T-cell (primary cell): ENCODE results near the gene BCKDK. TPM values are rescaled to one million over a fixed set of nuclear protein-coding genes. Genes with fewer than 3 reads are reported as not detected.

Source experiments
- ATAC-seq, 4 experiments: fragments of 200-7000 bp in 3 of 4; fragments of 150-1000 bp in 1 of 4; cut with Tn5 transposase; replicated peaks in 1 of 4; 1 replicate in 3 of 4; 2 replicates in 1 of 4; pipeline ENCODE4 v1.10.0; 2021; ENCODE audit warnings: moderate library complexity in 3 of 4, mild to moderate bottlenecking in 2 of 4, moderate number of reproducible peaks in 1 of 4
- CTCF ChIA-PET, 2 donors: fragments of 300-600 bp; sonication (Branson Sonifier 250); formaldehyde crosslinking; loops; one replicate each; lab custom pipeline; 2022; ENCODE audit warnings: antibody characterized with exemption in 2 of 2; lab: Charles Lee
- POLR2A ChIA-PET, 2 donors: fragments of 300-600 bp; sonication (Branson Sonifier 250); formaldehyde crosslinking; loops; one replicate each; lab custom pipeline; 2022; ENCODE audit warnings: antibody characterized with exemption in 2 of 2; lab: Charles Lee
- DNase-seq, 35 experiments: peaks; one replicate each; pipeline versions ENCODE4 v3.0.0 to v3.0.0-alpha.2; 2013 to 2023
- H3K27ac ChIP-seq: one replicate; pipeline ENCODE4 v1.5.1; 2013; ENCODE audit warnings: low read length
- H3K27me3 ChIP-seq, 2 experiments: replicated peaks in 1 of 2; 1 replicate in 1 of 2; 2 replicates in 1 of 2; pipeline versions ENCODE4 v1.6.1 to v1.7.0; 2013; ENCODE audit warnings: low read length in 1 of 2, mixed read lengths in 1 of 2; ENCODE audit not compliant: control insufficient read depth in 2 of 2, insufficient read depth in 2 of 2; ENCODE audit errors: extremely low read depth in 1 of 2
- H3K36me3 ChIP-seq, 2 donors: 1 replicate in 1 of 2; 2 replicates in 1 of 2; pipeline versions ENCODE4 v1.6.1 to v1.7.0; 2013; ENCODE audit warnings: low read length in 1 of 2; ENCODE audit not compliant: control insufficient read depth in 2 of 2, insufficient read depth in 1 of 2; ENCODE audit errors: extremely low read depth in 1 of 2
- H3K4me1 ChIP-seq, 2 experiments: 1 replicate in 1 of 2; 2 replicates in 1 of 2; pipeline versions ENCODE4 v1.6.1 to v1.7.0; 2013; ENCODE audit warnings: low read length in 2 of 2, mixed read lengths in 1 of 2; ENCODE audit not compliant: insufficient read depth in 2 of 2, control insufficient read depth in 1 of 2; ENCODE audit errors: extremely low read depth in 1 of 2
- H3K4me3 ChIP-seq, 2 donors: 1 replicate in 1 of 2; 2 replicates in 1 of 2; pipeline versions ENCODE4 v1.5.1 to v1.7.0; 2013; ENCODE audit warnings: mild to moderate bottlenecking in 2 of 2, low read length in 1 of 2, moderate library complexity in 1 of 2; ENCODE audit not compliant: control insufficient read depth in 1 of 2; ENCODE audit errors: extremely low read depth in 1 of 2
- H3K9me3 ChIP-seq: 2 replicates; pipeline ENCODE4 v1.7.0; 2013
- H3K27ac Mint-ChIP-seq, 2 donors: one replicate each; pipeline ENCODE4 v1.8.0; 2020 to 2021; ENCODE audit warnings: mild to moderate bottlenecking in 2 of 2, mixed read lengths in 2 of 2
- H3K27me3 Mint-ChIP-seq, 2 donors: one replicate each; pipeline ENCODE4 v1.8.0; 2021 to 2022; ENCODE audit warnings: mixed read lengths in 2 of 2
- H3K36me3 Mint-ChIP-seq: one replicate; pipeline ENCODE4 v1.8.0; 2021; ENCODE audit warnings: mixed read lengths
- H3K4me1 Mint-ChIP-seq, 3 donors: one replicate each; pipeline ENCODE4 v1.8.0; 2020 to 2022; ENCODE audit warnings: mixed read lengths in 3 of 3, mild to moderate bottlenecking in 1 of 3
- H3K4me3 Mint-ChIP-seq, 3 donors: one replicate each; pipeline ENCODE4 v1.8.0; 2020 to 2022; ENCODE audit warnings: mild to moderate bottlenecking in 3 of 3, mixed read lengths in 3 of 3, moderate library complexity in 3 of 3
- H3K9me3 Mint-ChIP-seq, 3 donors: one replicate each; pipeline ENCODE4 v1.8.0; 2020 to 2022; ENCODE audit warnings: mixed read lengths in 3 of 3
- WGBS: methylation state at CpG from one replicate; pipeline ENCODE4 v1.1.5; 2013; ENCODE audit warnings: missing lambda C conversion rate; ENCODE audit not compliant: insufficient coverage; 5-methylcytosine and 5-hydroxymethylcytosine counted together
- total RNA-seq, 35 experiments: library from RNA in 6 of 35; stranded (reverse) in 6 of 35; fragments of 120-200 nt in 1 of 35; gene quantifications; one replicate each; pipeline versions ENCODE4 v1.2.1 to v1.2.4 and lab custom pipeline; 2013 to 2026

The BCKDK gene
- total RNA-seq, 5 donors from 2014 or later (not counting 1 experiment from before 2014, with no cell fraction given): 7.6 to 21.3 (median 19.3) TPM

DNA sequence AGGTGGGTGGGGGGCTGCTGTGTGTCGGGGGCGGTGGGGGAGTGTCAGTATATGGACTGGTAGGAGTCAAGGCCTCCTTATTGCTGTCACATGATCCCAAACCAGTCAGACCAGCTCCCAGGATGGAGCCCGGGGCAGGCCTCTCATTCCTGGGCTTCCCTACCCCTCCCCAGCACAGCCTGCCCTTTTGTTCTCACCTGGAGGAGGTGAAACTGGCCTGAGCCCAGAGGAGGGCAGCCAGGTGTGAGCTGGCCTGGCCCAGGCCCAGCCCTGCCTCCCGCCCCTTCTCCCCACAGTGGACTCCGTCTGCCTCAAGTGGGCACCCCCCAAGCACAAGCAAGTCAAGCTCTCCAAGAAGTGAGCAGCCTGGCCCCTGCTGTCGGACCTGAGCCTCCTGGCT is 22.7 kb downstream of the BCKDK start:
- peaks cover 22% of the 10 kb centered on the region for H3K36me3 Mint-ChIP-seq
- CTCF ChIA-PET: interaction anchor here in 1 of 2 donors (0.7 kb wide), 1 partner anchor 62 kb away, joined by 4 read pairs; no protein-coding TSS in a partner anchor

DNA sequence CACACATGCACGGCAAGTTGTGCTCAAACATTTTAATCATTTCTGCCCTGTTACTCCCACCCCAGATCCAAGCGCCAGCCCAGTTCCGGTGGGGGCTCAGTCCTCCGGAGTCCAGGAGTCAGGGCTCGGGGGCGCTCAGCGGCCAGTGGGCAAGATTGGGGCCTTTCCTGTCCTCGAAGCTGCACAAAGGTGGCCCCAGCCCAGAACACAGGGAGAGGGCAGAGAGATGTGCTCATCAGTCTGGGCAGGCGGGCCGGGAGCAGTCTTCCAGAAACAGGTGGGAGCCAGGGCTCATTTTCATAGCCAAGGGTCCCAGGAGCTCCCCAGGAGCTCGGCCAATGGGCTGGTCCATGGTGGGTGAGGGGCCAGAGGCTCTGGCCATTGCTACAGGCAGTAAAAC is 23.2 kb downstream of the BCKDK start:
- 96% methylated on average over 8 of the region's 11 CpGs for WGBS
- no peak for ATAC-seq
- Mint-ChIP-seq H3K27ac (no peak overlapping the region), H3K27me3 (no peaks in the 10 kb centered on the region), H3K4me1 (peaks cover 0 to 2% (median under 1%) of the 10 kb centered on the region in 3 donors), H3K4me3 (no peak overlapping the region), H3K9me3 (no peaks in the 10 kb centered on the region), H3K36me3 (peaks cover 17% of the 10 kb centered on the region)
- H3K27ac ChIP-seq: no peak overlapping the region
- peaks cover 29 to 44% of the 10 kb centered on the region in 2 donors for H3K36me3 ChIP-seq
- no peaks in the 10 kb centered on the region for H3K27me3 ChIP-seq
- no peak overlapping the region for H3K4me3 ChIP-seq
- ChIA-PET CTCF (interaction anchor here in 1 of 2 donors (0.5 kb wide), 1 partner anchor 115 kb away, joined by 5 read pairs; no protein-coding TSS in a partner anchor), POLR2A (interaction anchor here in 1 of 2 donors (0.5 kb wide), 1 partner anchor 11 kb away, joined by 3 read pairs; no protein-coding TSS in a partner anchor)
- no peak for DNase-seq
- H3K4me1 ChIP-seq: peaks cover 0 to 3% of the 10 kb centered on the region in 2 experiments
- no peaks in the 10 kb centered on the region for H3K9me3 ChIP-seq

More for the DNA sequence above, 22.7 kb downstream of the BCKDK start:
- Mint-ChIP-seq H3K27me3 (no peaks in the 10 kb centered on the region), H3K4me3 (no peak overlapping the region), H3K9me3 (no peaks in the 10 kb centered on the region), H3K27ac (no peak overlapping the region), H3K4me1 (peaks cover 2 to 6% (median 5%) of the 10 kb centered on the region in 3 donors)
- no peak overlapping the region for H3K27ac ChIP-seq
- peaks cover 0 to 3% of the 10 kb centered on the region in 2 experiments for H3K4me1 ChIP-seq
- H3K36me3 ChIP-seq: peaks cover 29 to 44% of the 10 kb centered on the region in 2 donors
- H3K27me3 ChIP-seq: no peaks in the 10 kb centered on the region
- 100% methylated on average over 1 of the region's 6 CpGs for WGBS
- H3K9me3 ChIP-seq: no peaks in the 10 kb centered on the region
- ATAC-seq (no peak), DNase-seq (no peak)
- POLR2A ChIA-PET: interaction anchor here in 1 of 2 donors (0.5 kb wide), 1 partner anchor 57 kb away, joined by 3 read pairs; the partner anchor contains the start of gene ZNF668
- H3K4me3 ChIP-seq: no peak overlapping the region

DNA sequence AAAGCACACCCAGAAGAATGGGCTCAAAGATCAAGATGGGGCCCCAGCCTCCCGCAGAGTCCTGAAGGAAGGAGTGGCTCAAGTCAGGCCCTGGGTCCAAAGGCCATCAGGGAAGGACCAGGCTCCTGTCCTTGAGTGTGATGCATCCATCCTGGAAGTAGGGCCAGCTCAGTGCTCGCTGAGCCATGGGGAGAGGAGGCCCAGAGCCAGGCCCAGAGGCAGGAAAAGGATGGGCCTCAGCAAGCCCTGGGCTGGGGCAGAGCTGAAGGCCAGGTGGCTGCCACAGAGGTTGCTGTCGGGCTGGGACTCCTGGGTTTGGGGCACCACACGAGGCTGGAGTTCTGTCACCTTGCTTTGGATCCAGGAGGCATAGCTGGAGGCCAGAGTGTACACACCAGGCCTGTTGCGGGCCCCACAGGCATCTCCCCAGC is 23.7 kb downstream of the BCKDK start:
- Mint-ChIP-seq H3K27ac (no peak overlapping the region), H3K4me3 (no peak overlapping the region), H3K9me3 (no peaks in the 10 kb centered on the region), H3K36me3 (peaks cover 16% of the 10 kb centered on the region), H3K27me3 (no peaks in the 10 kb centered on the region), H3K4me1 (peaks cover 0 to 2% (median 0%) of the 10 kb centered on the region in 3 donors)
- ChIA-PET POLR2A (interaction anchor here in 1 of 2 donors (0.5 kb wide), 1 partner anchor 11 kb away, joined by 3 read pairs; no protein-coding TSS in a partner anchor), CTCF (interaction anchor here in 1 of 2 donors (0.5 kb wide), 1 partner anchor 115 kb away, joined by 5 read pairs; no protein-coding TSS in a partner anchor)
- ATAC-seq (no peak), DNase-seq (no peak)
- no peaks in the 10 kb centered on the region for H3K9me3 ChIP-seq
- no peaks in the 10 kb centered on the region for H3K27me3 ChIP-seq
- H3K4me1 ChIP-seq: peaks cover 0 to 3% of the 10 kb centered on the region in 2 experiments
- WGBS: 93% methylated on average over 5 of the region's 5 CpGs
- no peak overlapping the region for H3K27ac ChIP-seq
- H3K4me3 ChIP-seq: no peak overlapping the region
- peaks cover 29 to 43% of the 10 kb centered on the region in 2 donors for H3K36me3 ChIP-seq

DNA sequence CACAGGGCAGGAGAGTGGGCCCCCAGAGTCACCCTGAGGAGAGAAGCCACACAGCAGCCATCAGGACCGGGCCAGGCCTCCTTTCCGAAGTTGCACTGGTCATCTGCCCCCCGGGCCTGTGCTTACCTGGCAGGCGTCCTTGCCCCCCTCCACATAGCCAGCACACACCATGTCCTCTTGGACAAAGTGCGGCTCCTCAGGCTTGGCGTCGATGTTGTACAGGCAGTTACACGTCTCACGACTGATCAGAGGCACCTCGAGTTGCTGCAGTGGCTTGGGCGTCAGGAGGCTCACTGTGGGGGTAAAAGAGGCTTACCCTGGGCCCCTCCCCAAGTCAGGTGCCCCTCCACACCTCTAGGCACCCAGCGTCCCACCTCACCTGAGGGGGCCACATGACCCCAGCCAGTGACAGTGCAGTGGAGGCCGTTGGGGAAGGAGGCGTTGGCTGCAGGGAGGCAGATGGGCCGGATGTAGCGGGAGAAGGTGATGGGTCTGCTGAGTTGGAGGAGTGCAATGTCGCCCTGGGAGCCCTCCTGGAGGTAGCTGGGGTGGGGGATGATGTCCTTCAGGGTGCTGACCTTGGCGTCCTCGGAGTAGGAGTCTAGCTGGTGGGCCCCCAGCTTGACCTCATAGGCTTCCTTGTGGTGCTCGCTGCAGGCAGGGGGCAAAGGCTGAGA is 24.3 kb downstream of the BCKDK start:
- Mint-ChIP-seq H3K4me3 (no peak overlapping the region), H3K27ac (no peak overlapping the region), H3K27me3 (no peaks in the 10 kb centered on the region), H3K36me3 (peaks cover 16% of the 10 kb centered on the region), H3K4me1 (peaks cover 0 to 2% (median 0%) of the 10 kb centered on the region in 3 donors), H3K9me3 (no peaks in the 10 kb centered on the region)
- H3K4me1 ChIP-seq: peaks cover 0 to 3% of the 10 kb centered on the region in 2 experiments
- 94% methylated on average over 15 of the region's 20 CpGs for WGBS
- no peaks in the 10 kb centered on the region for H3K27me3 ChIP-seq
- H3K4me3 ChIP-seq: no peak overlapping the region
- H3K36me3 ChIP-seq: peaks cover 29 to 37% of the 10 kb centered on the region in 2 donors
- ChIA-PET CTCF (interaction anchor here in 1 of 2 donors (0.5 kb wide), 1 partner anchor 116 kb away, joined by 5 read pairs; no protein-coding TSS in a partner anchor), POLR2A (interaction anchor here in 1 of 2 donors (0.6 kb wide), 1 partner anchor 1303 kb away, joined by 12 read pairs; no protein-coding TSS in a partner anchor)
- DNase-seq: no peak
- H3K27ac ChIP-seq: no peak overlapping the region
- peak in 1 of 4 experiments; percentile 21 for ATAC-seq
- H3K9me3 ChIP-seq: no peaks in the 10 kb centered on the region

DNA sequence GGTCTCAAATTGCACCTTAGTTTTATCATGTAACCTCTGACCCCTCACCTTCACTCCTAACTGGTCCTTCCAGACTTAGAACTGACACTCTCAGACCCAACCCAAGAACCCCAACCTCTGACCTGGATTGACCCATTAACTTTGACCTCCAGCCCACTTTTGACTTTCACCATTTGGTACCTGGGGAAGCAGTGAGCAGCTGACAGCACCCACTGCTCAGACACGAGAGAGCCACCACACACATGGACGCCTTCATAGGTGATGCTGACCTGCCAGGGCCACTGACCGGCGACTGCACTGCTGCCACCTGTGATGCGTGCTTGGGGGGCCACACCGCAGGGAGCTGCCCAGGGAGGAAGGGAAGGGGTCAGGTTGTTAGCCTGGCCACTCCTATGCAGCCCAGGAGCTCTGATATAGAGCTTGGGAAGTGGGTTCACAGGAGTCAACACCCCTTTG is 24.9 kb downstream of the BCKDK start:
- Mint-ChIP-seq H3K27me3 (no peaks in the 10 kb centered on the region), H3K36me3 (peaks cover 10% of the 10 kb centered on the region), H3K4me3 (no peak overlapping the region), H3K4me1 (peaks cover 0 to 2% (median 0%) of the 10 kb centered on the region in 3 donors), H3K27ac (no peak overlapping the region), H3K9me3 (no peaks in the 10 kb centered on the region)
- H3K36me3 ChIP-seq: peaks cover 25 to 31% of the 10 kb centered on the region in 2 donors
- CTCF ChIA-PET: no interaction called here
- no peak overlapping the region for H3K4me3 ChIP-seq
- ATAC-seq (no peak), DNase-seq (no peak)
- H3K27ac ChIP-seq: no peak overlapping the region
- no peaks in the 10 kb centered on the region for H3K9me3 ChIP-seq
- 82% methylated on average over 4 of the region's 6 CpGs for WGBS
- POLR2A ChIA-PET: interaction anchor here in 1 of 2 donors (0.6 kb wide), 1 partner anchor 1304 kb away, joined by 12 read pairs; no protein-coding TSS in a partner anchor
- no peaks in the 10 kb centered on the region for H3K27me3 ChIP-seq
- H3K4me1 ChIP-seq: peaks cover 0 to under 1% of the 10 kb centered on the region in 2 experiments

DNA sequence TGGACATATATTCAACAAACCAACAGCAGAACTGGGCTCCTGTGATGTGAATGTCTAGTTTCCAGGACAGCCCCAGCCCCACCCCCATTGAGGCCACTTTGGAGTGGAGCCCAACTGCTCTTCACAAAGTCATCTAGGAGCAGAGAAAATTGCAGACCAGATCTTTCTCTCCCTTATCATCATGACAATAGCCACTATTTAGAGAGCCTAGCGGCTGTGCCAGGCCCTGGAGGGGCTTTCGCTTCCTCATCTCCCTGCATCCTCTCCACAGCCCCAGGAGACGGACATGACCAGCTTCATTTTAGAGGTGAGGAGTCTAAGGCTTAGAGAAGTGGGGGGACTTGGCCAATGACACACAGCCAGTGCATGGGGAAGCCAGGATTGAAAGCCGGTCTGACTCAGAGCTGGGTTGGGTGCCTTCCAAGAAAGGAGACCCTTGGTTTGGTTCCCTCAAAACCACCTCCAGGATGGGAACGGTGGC is 25.9 kb downstream of the BCKDK start:
- 90% methylated on average over 2 of the region's 5 CpGs for WGBS
- Histone ChIP-seq H3K36me3 (peaks cover 15 to 25% of the 10 kb centered on the region in 2 donors), H3K27ac (no peak overlapping the region), H3K27me3 (no peaks in the 10 kb centered on the region), H3K4me1 (no peaks in the 10 kb centered on the region), H3K4me3 (no peak overlapping the region), H3K9me3 (no peaks in the 10 kb centered on the region)
- Mint-ChIP-seq H3K36me3 (peaks cover 10% of the 10 kb centered on the region), H3K9me3 (no peaks in the 10 kb centered on the region), H3K4me1 (no peaks in the 10 kb centered on the region), H3K27me3 (no peaks in the 10 kb centered on the region), H3K4me3 (no peak overlapping the region), H3K27ac (no peak overlapping the region)
- ChIA-PET CTCF (interaction anchor here in 1 of 2 donors (0.6 kb wide), 1 partner anchor 35 kb away, joined by 3 read pairs; no protein-coding TSS in a partner anchor), POLR2A (no interaction called here)
- DNase-seq (no peak), ATAC-seq (no peak)
